ENCODE measurements around the gene FAM185A.

Gene FAM185A

GRCh38 chr7:102813191-102814024 lies 64.6 kb downstream of the FAM185A start:
- no peak for TF ChIP-seq CTCF (IDR thresholded peaks at IDR 0.05; ENCODE audit: low read depth, low read length)
- DNase-seq (ENCODE audit: extremely low read depth, low read depth): no peak

GRCh38 chr7:102814025-102814471 lies 65.2 kb downstream of the FAM185A start:
- TF ChIP-seq CTCF (IDR thresholded peaks at IDR 0.05; ENCODE audit: low read depth, low read length): no peak
- no peak for DNase-seq (ENCODE audit: extremely low read depth, low read depth)

GRCh38 chr7:102817616-102818573 lies 69.1 kb downstream of the FAM185A start:
- no peak for DNase-seq (ENCODE audit: extremely low read depth, low read depth)
- no peak for TF ChIP-seq CTCF (IDR thresholded peaks at IDR 0.05; ENCODE audit: low read depth, low read length)

GRCh38 chr7:102819151-102819550 lies 70.4 kb downstream of the FAM185A start:
- DNase-seq (ENCODE audit: extremely low read depth, low read depth): no peak

GRCh38 chr7:102821994-102822747 lies 73.4 kb downstream of the FAM185A start:
- no peak for DNase-seq (ENCODE audit: extremely low read depth, low read depth)
- no peak for TF ChIP-seq CTCF (IDR thresholded peaks at IDR 0.05; ENCODE audit: low read depth, low read length)

More at GRCh38 chr7:102819151-102819550, 70.4 kb downstream of the FAM185A start:
- no peak for TF ChIP-seq CTCF (IDR thresholded peaks at IDR 0.05; ENCODE audit: low read depth, low read length)

GRCh38 chr7:102823390-102824119 lies 74.8 kb downstream of the FAM185A start:
- no peak for DNase-seq (ENCODE audit: extremely low read depth, low read depth)
- TF ChIP-seq CTCF (IDR thresholded peaks at IDR 0.05; ENCODE audit: low read depth, low read length): no peak
